Brain microvascular endothelial cell (primary cell): ENCODE data around the gene KLC1.

Experiments used
- DNase-seq: peaks from one replicate; pipeline ENCODE4 v3.0.0-alpha.2; 2020
- H3K27ac ChIP-seq: fragments of 250-450 bp; sonication (Bioruptor Pico); 2 replicates; pipeline ENCODE4 v1.5.1; 2020; ENCODE audit warnings: mild to moderate bottlenecking, moderate library complexity
- H3K27me3 ChIP-seq: fragments of 250-450 bp; sonication (Bioruptor Pico); replicated peaks from 2 replicates; pipeline ENCODE4 v1.5.1; 2020; ENCODE audit warnings: mild to moderate bottlenecking
- H3K36me3 ChIP-seq: fragments of 250-450 bp; sonication (Bioruptor Pico); replicated peaks from 2 replicates; pipeline ENCODE4 v1.5.1; 2020; ENCODE audit warnings: mild to moderate bottlenecking
- H3K4me3 ChIP-seq: 2 replicates; pipeline ENCODE4 v1.5.1; 2011; ENCODE audit warnings: low read depth, mild to moderate bottlenecking, control low read depth, low read length, moderate library complexity
- in situ Hi-C: cut with HindIII; loops from 2 replicates; pipeline ENCODE4 v1.10.0; 2017; ENCODE audit warnings: low sequenced_read_pairs, low pct_ligation_motif_present
- TF ChIP-seq, protein P1 (sequence below): IDR thresholded peaks from 2 replicates; pipeline ENCODE4 v1.5.1; 2011; ENCODE audit warnings: low read depth, mild to moderate bottlenecking, moderate library complexity, low read length, control low read depth, inconsistent platforms; ENCODE audit errors: missing control alignments

KLC1 gene

GRCh38 chr14:103740991-103741689, 112.1 kb downstream of the KLC1 start:
- TF ChIP-seq, protein P1, sequence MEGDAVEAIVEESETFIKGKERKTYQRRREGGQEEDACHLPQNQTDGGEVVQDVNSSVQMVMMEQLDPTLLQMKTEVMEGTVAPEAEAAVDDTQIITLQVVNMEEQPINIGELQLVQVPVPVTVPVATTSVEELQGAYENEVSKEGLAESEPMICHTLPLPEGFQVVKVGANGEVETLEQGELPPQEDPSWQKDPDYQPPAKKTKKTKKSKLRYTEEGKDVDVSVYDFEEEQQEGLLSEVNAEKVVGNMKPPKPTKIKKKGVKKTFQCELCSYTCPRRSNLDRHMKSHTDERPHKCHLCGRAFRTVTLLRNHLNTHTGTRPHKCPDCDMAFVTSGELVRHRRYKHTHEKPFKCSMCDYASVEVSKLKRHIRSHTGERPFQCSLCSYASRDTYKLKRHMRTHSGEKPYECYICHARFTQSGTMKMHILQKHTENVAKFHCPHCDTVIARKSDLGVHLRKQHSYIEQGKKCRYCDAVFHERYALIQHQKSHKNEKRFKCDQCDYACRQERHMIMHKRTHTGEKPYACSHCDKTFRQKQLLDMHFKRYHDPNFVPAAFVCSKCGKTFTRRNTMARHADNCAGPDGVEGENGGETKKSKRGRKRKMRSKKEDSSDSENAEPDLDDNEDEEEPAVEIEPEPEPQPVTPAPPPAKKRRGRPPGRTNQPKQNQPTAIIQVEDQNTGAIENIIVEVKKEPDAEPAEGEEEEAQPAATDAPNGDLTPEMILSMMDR, result no peak
- peak; percentile 13 for DNase-seq
- H3K27ac ChIP-seq, result no peak overlapping the region
- H3K36me3 ChIP-seq, result no peaks in the 10 kb centered on the region
- H3K27me3 ChIP-seq, result no peaks in the 10 kb centered on the region
- in situ Hi-C loops, result no loop called here
- no peak overlapping the region for H3K4me3 ChIP-seq

DNA sequence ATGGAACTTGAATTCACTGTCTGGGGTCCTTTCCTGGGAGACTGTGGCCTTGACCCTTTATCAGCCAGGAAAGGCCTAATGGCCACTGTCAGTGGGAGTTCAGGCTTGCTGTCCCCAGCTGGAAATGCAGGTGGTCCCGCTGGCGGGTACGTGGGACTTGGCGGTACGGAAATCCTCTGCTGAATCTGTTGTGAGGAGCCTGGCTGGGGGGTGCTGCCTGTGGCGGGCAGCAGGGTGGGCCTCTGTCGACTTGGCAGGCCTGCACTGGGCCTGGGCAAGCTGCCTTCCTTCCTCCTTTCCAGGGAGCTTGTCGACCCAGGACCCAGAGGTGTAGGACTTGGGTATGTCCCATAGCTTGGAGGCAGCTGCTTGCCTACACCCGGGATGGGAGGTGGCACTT, 112.9 kb downstream of the KLC1 start:
- Histone ChIP-seq H3K36me3 (no peaks in the 10 kb centered on the region), H3K27ac (no peak overlapping the region)

DNA sequence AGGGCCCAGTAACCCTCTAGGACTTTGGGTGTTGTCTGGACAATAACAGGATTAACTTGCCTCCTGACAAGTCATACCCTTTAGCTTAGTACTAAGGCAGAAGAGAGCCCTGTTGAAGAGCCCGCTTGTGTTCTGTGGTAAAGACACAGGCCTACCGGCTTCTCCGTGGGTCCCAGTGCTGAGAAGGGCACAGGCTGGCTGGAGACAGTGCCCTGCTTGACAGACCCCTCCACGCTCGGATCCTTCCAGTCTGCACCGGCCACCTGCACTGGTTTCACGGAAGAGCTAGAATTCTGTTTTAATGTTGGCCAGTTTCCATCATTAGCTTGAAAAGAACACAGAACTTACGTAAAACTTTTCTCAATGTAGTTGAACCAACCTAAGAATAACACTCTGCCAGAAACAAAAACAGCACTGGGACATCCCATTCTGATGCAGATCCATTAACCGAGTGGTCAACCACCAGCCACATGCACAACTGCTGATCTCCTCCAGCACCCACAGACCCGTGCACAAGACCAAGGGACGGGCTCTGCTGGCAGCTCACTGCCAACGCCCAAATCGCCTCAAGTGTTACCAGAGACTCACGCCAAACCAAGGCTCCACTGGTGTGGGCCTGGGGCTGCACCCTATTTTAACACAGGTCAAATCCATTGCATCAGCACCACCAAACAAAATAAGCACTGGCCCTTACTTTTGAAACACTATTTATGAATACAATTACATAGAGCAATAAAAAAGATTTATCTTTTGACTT, 113.7 kb downstream of the KLC1 start:
- DNase-seq, result no peak
- Histone ChIP-seq H3K27me3 (no peaks in the 10 kb centered on the region), H3K27ac (no peak overlapping the region), H3K36me3 (no peaks in the 10 kb centered on the region), H3K4me3 (no peak overlapping the region)
- in situ Hi-C loops, result no loop called here
- TF ChIP-seq, protein P1, result no peak

More for the DNA sequence above, 112.9 kb downstream of the KLC1 start:
- no peak for DNase-seq
- no peaks in the 10 kb centered on the region for H3K27me3 ChIP-seq
- TF ChIP-seq, protein P1, result no peak
- in situ Hi-C loops, result no loop called here
- H3K4me3 ChIP-seq, result no peak overlapping the region

DNA sequence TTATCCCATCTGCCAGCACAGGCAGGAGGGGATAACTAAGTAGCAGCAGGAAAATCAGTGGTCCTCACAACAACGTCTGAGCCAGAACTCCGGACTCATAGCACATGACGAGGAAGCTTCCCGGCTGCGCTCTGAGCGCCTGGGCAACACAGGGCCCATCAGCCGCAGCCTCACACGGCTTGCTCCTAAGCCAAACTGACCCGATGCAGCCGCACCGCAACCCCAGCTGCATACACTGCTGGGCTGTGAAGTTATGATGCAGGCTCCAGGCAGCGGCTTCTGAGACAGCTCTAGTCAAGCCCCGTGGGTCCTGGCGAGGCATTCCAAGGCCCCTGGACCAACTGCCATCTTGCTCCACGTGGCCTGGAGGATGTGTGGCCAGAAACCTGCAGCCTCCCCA, 114.7 kb downstream of the KLC1 start:
- no peak for DNase-seq
- Histone ChIP-seq H3K27ac (no peak overlapping the region), H3K27me3 (no peaks in the 10 kb centered on the region), H3K4me3 (no peak overlapping the region), H3K36me3 (no peaks in the 10 kb centered on the region)
- in situ Hi-C loops, result no loop called here
- TF ChIP-seq, protein P1, result no peak

- Histone ChIP-seq H3K36me3 (no peaks in the 10 kb centered on the region), H3K4me3 (no peak overlapping the region), H3K27ac (no peak overlapping the region), H3K27me3 (no peaks in the 10 kb centered on the region)
- in situ Hi-C loops, result no loop called here
- TF ChIP-seq, protein P1, result no peak
- DNase-seq, result no peak
Measured at GRCh38 chr14:103744621-103745395, 115.8 kb downstream of the KLC1 start.
